Transverse colon (tissue), 4 donors: Measurements from ENCODE around the gene AZGP1. TPM values are rescaled to one million over a fixed set of nuclear protein-coding genes. Genes with fewer than 3 reads are reported as not detected.
"Not testable (repeated sequence)": the region's sequence is repeated elsewhere in the genome, so short reads cannot be mapped to it uniquely, and the experiment has no call there.

Experiments used
- DNase-seq: peaks from one replicate; pipeline ENCODE4 v3.0.0-alpha.2; 2019
- H3K27ac ChIP-seq, 4 donors: fragments of 200-600 bp; sonication (generic); 2 replicates each; pipeline ENCODE4 v1.5.1; 2016 to 2018; ENCODE audit warnings: inconsistent platforms in 4 of 4
- H3K27me3 ChIP-seq: fragments of 200-600 bp; sonication (generic); 2 replicates; pipeline ENCODE4 v1.5.1; 2017; ENCODE audit warnings: inconsistent platforms
- H3K36me3 ChIP-seq, 4 donors: fragments of 200-600 bp; sonication (generic); 2 replicates each; pipeline ENCODE4 v1.5.1; 2017 to 2019; ENCODE audit warnings: inconsistent platforms in 4 of 4
- H3K4me1 ChIP-seq, 4 donors: fragments of 200-600 bp; sonication (generic); 2 replicates each; pipeline ENCODE4 v1.5.1; 2017 to 2020; ENCODE audit warnings: inconsistent platforms in 4 of 4
- H3K4me3 ChIP-seq, 4 donors: fragments of 200-600 bp; sonication (generic); 1 replicate in 1 of 4; 2 replicates in 3 of 4; pipeline versions ENCODE4 v1.5.1 to v1.6.1; 2017 to 2019; ENCODE audit warnings: inconsistent platforms in 4 of 4
- H3K9me3 ChIP-seq, 2 donors: fragments of 200-600 bp; sonication (generic); 2 replicates each; pipeline ENCODE4 v1.5.1; 2017 to 2019; ENCODE audit warnings: inconsistent platforms in 2 of 2
- CTCF ChIP-seq, 5 experiments: fragments of 200-600 bp in 3 of 5; fragments of 450-650 bp in 2 of 5; sonication (generic) in 3 of 5; IDR thresholded peaks; 1 replicate in 2 of 5; 2 replicates in 3 of 5; pipeline ENCODE4 v1.5.1; 2016 to 2017; ENCODE audit warnings: antibody characterized with exemption in 5 of 5, inconsistent platforms in 3 of 5, mild to moderate bottlenecking in 2 of 5, moderate library complexity in 1 of 5
- EP300 ChIP-seq: sonication (generic); formaldehyde crosslinking; IDR thresholded peaks from one replicate; pipeline ENCODE4 v1.6.1; 2017; ENCODE audit warnings: antibody characterized with exemption, low read depth
- POLR2A ChIP-seq: fragments of 450-650 bp; IDR thresholded peaks from one replicate; pipeline ENCODE4 v1.6.1; 2016; ENCODE audit warnings: antibody characterized with exemption, mild to moderate bottlenecking, moderate library complexity
- POLR2AphosphoS5 ChIP-seq, 3 donors: sonication (generic); formaldehyde crosslinking; IDR thresholded peaks; one replicate each; pipeline ENCODE4 v1.6.1; 2016; ENCODE audit warnings: antibody characterized with exemption in 3 of 3
- WGBS, 2 donors: methylation state at CpG; one replicate each; pipeline ENCODE4 v1.1.5; 2018; ENCODE audit warnings: low coverage in 1 of 2; 5-methylcytosine and 5-hydroxymethylcytosine counted together
- in situ Hi-C, 4 donors: fragments of 200-750 bp; cut with MboI; loops; one replicate each; pipeline versions ENCODE4 v1.15.0 to v1.15.1; 2017; ENCODE audit warnings: low sequenced_read_pairs in 3 of 4, low pct_ligation_motif_present in 1 of 4, low pct_unique_long_range_greater_than_20kb in 1 of 4
- intact Hi-C: fragments of 100-400 bp; cut with DNase I; formaldehyde crosslinking; loops from one replicate; pipeline ENCODE4 v1.15.1; 2023; ENCODE audit warnings: low total_unique reads
- total RNA-seq, 4 donors: library from RNA; depleted of rRNA; stranded (reverse); fragments of >200 nt; gene quantifications; one replicate each; pipeline ENCODE4 v1.1.0, GENCODE V29; 2016

AZGP1 gene
- total RNA-seq, 4 donors from 2014 or later = 3.2 to 17.1 TPM; not detected in 2

DNA sequence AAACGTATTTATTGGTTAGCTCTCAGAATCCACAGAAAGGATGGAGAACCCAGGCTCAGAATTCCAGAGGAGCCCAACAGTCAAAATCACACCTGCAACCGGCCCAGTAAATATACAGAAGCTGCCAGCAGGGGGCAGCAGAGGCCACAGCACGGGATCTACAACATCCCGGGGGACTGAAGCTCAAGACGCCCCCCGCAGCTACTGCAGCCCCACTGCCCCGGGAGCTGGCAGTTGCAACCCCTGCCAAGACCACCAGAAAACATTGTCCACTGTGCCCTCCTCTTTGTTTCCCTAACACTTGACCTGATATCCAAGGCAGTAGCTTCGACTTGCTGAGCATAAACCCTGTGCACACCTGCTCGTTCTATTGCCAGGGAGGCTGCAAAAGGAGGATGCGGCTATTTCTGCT, 4.0 kb upstream of the AZGP1 start:
- H3K36me3 ChIP-seq, in situ Hi-C loops, H3K4me3 ChIP-seq, H3K9me3 ChIP-seq, H3K27ac ChIP-seq, H3K27me3 ChIP-seq, H3K4me1 ChIP-seq: not testable (repeated sequence)
- intact Hi-C loops = loop anchor here (2.0 kb wide), 1 partner anchor 61 kb away; the partner anchor contains the start of gene TRIM4
- DNase-seq = peak; percentile 69
- TF ChIP-seq CTCF (IDR thresholded peaks at IDR 0.05) = peak; percentile 75 to 82 (median 78)
- 0 to 15% methylated on average over 1 to 9 of the region's 10 CpGs for WGBS, 2 donors

GRCh38 chr7:99976626-99977025, 795 bp upstream of the AZGP1 start:
- H3K9me3 ChIP-seq = no peaks in the 10 kb centered on the region
- in situ Hi-C loops (no loop called here), intact Hi-C loops (no loop called here)
- DNase-seq = no peak
- H3K4me3 ChIP-seq = no peak overlapping the region
- no peaks in the 10 kb centered on the region for H3K4me1 ChIP-seq
- WGBS, 2 donors = 67% methylated on average over 13 of the region's 13 CpGs; no CpG with 5 or more reads in 1 of the 2 donors
- H3K27ac ChIP-seq = no peak overlapping the region
- H3K27me3 ChIP-seq = no peaks in the 10 kb centered on the region
- TF ChIP-seq POLR2AphosphoS5 (IDR thresholded peaks at IDR 0.05) = no peak
- no peak for TF ChIP-seq EP300
- no peak for TF ChIP-seq CTCF (IDR thresholded peaks at IDR 0.05)
- no peak for TF ChIP-seq POLR2A
- H3K36me3 ChIP-seq = no peaks in the 10 kb centered on the region

DNA sequence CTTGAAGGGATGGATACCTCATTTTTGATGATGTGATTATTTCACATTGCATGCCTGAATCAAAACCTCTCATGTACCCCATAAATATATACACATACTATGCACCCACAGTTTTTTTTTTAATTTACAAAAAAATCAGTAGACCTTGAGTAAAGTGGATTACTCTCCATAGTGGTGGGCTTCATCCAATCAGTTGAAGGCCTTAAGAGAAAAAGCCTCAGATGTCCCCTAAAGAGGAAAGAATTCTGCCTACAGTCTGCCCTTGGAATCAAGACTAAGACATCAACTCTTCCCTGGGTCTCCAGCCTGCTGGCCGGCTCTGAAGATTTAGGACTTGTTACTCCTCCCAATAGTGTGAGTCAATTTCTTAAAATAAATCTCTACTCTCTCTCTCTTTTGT, 1.1 kb downstream of the AZGP1 start:
- Histone ChIP-seq H3K4me3 (no peak overlapping the region), H3K36me3 (no peaks in the 10 kb centered on the region), H3K27ac (no peak overlapping the region), H3K27me3 (no peaks in the 10 kb centered on the region), H3K9me3 (no peaks in the 10 kb centered on the region), H3K4me1 (no peaks in the 10 kb centered on the region)
- TF ChIP-seq CTCF (IDR thresholded peaks at IDR 0.05) (no peak), POLR2A (no peak), POLR2AphosphoS5 (IDR thresholded peaks at IDR 0.05) (no peak), EP300 (no peak)
- intact Hi-C loops (no loop called here), in situ Hi-C loops (no loop called here)
- no peak for DNase-seq
- WGBS, 2 donors = 70 to 75% methylated on average over 1 of the region's 1 CpG

- H3K4me1 ChIP-seq, H3K4me3 ChIP-seq, H3K27me3 ChIP-seq, H3K9me3 ChIP-seq, H3K27ac ChIP-seq, intact Hi-C loops, H3K36me3 ChIP-seq, in situ Hi-C loops, DNase-seq: not testable (repeated sequence)
- 79 to 90% methylated on average over 2 to 7 of the region's 7 CpGs for WGBS, 2 donors
Observed at GRCh38 chr7:99973817-99974216, 2.0 kb downstream of the AZGP1 start.

GRCh38 chr7:99971242-99971641, 4.6 kb downstream of the AZGP1 start:
- no peaks in the 10 kb centered on the region for H3K27me3 ChIP-seq
- intact Hi-C loops = no loop called here
- no peak overlapping the region for H3K27ac ChIP-seq
- 82% methylated on average over 4 of the region's 4 CpGs; no CpG with 5 or more reads in 1 of the 2 donors for WGBS, 2 donors
- H3K9me3 ChIP-seq = no peaks in the 10 kb centered on the region
- no peaks in the 10 kb centered on the region for H3K36me3 ChIP-seq
- in situ Hi-C loops = no loop called here
- no peak for DNase-seq
- TF ChIP-seq CTCF (IDR thresholded peaks at IDR 0.05) (no peak), POLR2AphosphoS5 (IDR thresholded peaks at IDR 0.05) (no peak), POLR2A (no peak), EP300 (no peak)
- H3K4me1 ChIP-seq = no peaks in the 10 kb centered on the region
- no peak overlapping the region for H3K4me3 ChIP-seq

- DNase-seq, H3K4me3 ChIP-seq, H3K27ac ChIP-seq, H3K36me3 ChIP-seq, H3K9me3 ChIP-seq, H3K4me1 ChIP-seq, H3K27me3 ChIP-seq, in situ Hi-C loops, intact Hi-C loops: not testable (repeated sequence)
- WGBS, 2 donors = 36% methylated on average over 1 of the region's 1 CpG; no CpG with 5 or more reads in 1 of the 2 donors
Observed at GRCh38 chr7:99969813-99970212, 6.0 kb downstream of the AZGP1 start.
